Lower leg skin (tissue), 4 donors: ENCODE data around the gene NMS. TPM values are rescaled to one million over a fixed set of nuclear protein-coding genes. Genes with fewer than 3 reads are reported as not detected.

Experiments
- DNase-seq, 2 donors: peaks; one replicate each; pipeline ENCODE4 v3.0.0-alpha.2; 2019; ENCODE audit warnings: low spot score in 2 of 2
- H3K4me3 ChIP-seq: fragments of 200-600 bp; sonication (generic); 2 replicates; pipeline ENCODE4 v1.5.1; 2017; ENCODE audit warnings: mild to moderate bottlenecking, low read depth; ENCODE audit not compliant: poor library complexity, severe bottlenecking
- CTCF ChIP-seq, 3 donors: fragments of 450-650 bp; IDR thresholded peaks; one replicate each; pipeline ENCODE4 v1.5.1; 2016; ENCODE audit warnings: antibody characterized with exemption in 3 of 3, mild to moderate bottlenecking in 3 of 3, moderate library complexity in 2 of 3
- POLR2A ChIP-seq, 2 donors: fragments of 450-650 bp; IDR thresholded peaks; one replicate each; pipeline ENCODE4 v1.6.1; 2016 to 2017; ENCODE audit warnings: antibody characterized with exemption in 2 of 2, mild to moderate bottlenecking in 1 of 2, moderate library complexity in 1 of 2
- WGBS, 2 donors: methylation state at CpG; one replicate each; pipeline ENCODE4 v1.1.5; 2018; 5-methylcytosine and 5-hydroxymethylcytosine counted together
- intact Hi-C: fragments of 100-400 bp; cut with DNase I; formaldehyde crosslinking; loops from one replicate; pipeline ENCODE4 v1.15.0; 2023; ENCODE audit warnings: low total_unique reads
- total RNA-seq, 4 donors: library from RNA; depleted of rRNA; stranded (reverse); fragments of >200 nt; gene quantifications; one replicate each; pipeline ENCODE4 v1.1.0, GENCODE V29; 2016

Gene NMS
- total RNA-seq, 4 donors from 2014 or later: not detected

- WGBS, 2 donors: 68 to 74% methylated on average over 6 of the region's 6 CpGs
- intact Hi-C loops: no loop called here
Observed at GRCh38 chr2:100529900-100530299, 59.6 kb downstream of the NMS start.

More at GRCh38 chr2:100529900-100530299, 59.6 kb downstream of the NMS start:
- TF ChIP-seq POLR2A (IDR thresholded peaks at IDR 0.05): no peak
- no peak for TF ChIP-seq CTCF (IDR thresholded peaks at IDR 0.05)
- no peak for DNase-seq
- H3K4me3 ChIP-seq: no peak overlapping the region

Other genes with a start within 250 kb of the NMS start
- gene LONRF2, start 148.0 kb upstream of the NMS start, total RNA-seq: 1 to 10 TPM in 2 of 4 donors, under 1 TPM in 2; 0.38 to 2.6 (median 1.1) TPM
- 1 to 10 TPM in 2 of 4 donors, under 1 TPM in 2; 0.66 to 5.5 (median 2.4) TPM for gene CHST10, start 52.8 kb upstream of the NMS start, total RNA-seq
- 10 to 100 TPM; 14.9 to 20.5 (median 16.2) TPM for gene PDCL3, start 92.5 kb downstream of the NMS start, total RNA-seq